Right hindlimb (tissue), 1 donor: ENCODE data around the gene NDOR1.
A peak's percentile ranks its signal among the peaks of the same experiment; 100 is the strongest.

Experiments used
- DNase-seq: peaks from one replicate; pipeline ENCODE4 v3.0.0-alpha.2; 2018

Gene NDOR1

GRCh38 chr9:137245450-137246421 lies 40.2 kb downstream of the NDOR1 start:
- DNase-seq = no peak

DNA sequence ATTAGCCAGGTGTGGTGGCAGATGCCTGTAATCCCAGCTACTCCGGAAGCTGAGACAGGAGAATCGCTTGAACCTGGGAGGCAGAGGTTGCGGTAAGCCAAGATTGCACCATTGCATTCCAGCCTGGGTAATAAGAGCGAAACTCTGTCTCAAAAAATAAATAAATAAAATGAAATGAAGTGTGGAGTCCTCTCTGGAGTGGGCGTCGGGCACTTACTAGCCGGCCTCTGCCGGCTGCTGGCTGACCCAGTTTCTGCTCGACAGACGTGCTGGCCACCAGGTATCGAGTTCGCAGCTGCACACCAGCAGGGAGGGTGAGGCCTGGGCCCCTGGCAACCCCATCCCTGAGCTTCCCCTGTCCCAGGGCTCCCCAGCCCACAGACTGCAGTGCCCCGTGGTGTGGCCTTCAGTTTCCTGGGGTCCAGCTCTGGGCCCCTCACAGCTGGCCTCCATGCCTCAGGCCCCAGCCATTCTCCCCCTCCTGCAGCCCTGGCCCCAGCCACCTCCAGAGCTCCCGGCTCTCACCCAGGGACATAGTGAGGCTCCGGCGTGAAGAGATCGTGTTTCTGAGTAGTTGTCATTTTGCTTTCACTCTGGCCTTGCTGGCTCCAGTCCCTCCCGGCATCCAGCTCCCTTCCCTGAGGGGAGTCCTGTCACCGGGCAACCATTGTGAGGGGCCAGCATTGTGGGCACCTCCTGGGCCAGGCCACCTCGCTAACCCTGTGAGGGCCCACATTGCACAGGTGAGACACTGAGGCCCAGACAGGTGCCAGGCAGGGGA lies 41.8 kb downstream of the NDOR1 start:
- no peak for DNase-seq

- DNase-seq = no peak
Measured at GRCh38 chr9:137247916-137248175, 42.3 kb downstream of the NDOR1 start.

DNA sequence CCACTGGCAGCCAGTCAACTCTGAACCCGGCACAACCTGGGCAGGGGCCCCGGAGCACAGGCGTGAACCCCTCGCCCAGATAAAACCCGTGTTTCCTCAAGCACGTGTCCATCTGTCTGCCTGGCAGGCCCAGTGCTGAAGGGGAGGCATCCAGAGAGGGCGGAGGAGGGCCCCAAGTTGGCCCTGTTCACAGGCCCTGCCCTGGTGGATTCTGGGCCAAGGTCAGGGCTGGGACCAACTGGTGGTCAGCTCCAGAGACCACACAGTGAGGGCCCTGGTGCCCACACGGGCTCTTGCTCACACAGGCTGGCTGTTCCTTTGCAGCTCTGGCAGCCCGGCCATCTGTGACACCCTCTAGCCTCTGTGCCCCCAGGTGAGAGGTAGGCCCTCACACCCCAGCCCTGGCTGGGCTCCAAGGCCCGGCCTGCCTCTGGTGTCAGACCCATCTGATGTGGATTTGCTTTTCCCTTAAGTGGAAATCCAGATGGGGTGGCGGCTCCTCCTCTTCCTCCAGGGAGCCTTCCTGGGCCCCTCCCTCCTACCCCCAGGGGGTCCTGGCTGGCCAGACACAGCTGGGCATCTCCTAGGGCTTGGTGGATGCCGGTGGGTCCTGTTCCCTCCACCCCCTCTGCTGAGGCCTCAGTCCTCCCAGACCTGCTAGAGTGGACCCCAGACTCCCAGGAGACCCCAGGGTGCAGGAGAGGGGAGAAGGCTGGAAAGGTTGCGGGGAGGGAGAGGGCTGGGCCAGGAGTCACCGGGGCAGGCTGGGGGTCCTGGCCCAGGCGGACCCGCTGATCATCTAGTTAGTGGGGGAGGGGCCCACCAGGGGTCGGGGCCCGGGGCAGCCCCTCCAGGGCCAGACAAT lies 45.1 kb downstream of the NDOR1 start:
- no peak for DNase-seq

DNA sequence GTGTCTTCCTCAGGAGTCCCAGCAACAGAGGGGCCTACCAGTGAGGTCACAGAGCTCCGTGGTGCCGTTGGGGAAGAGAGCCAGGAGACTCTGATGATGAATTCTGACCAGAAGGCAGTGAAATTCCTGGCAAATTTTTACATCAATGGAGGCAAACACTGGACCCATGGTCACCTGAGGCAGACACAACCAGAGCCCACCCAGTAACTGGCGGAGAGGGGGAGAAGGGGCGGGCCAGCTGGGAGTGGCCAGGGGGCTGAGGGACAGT lies 45.6 kb downstream of the NDOR1 start, which contains the start of gene STPG3:
Gene STPG3 (plus strand): TSS at position 93 of the 268 bp plus-strand sequence. CDS start 1 bp downstream, at position 94.
- DNase-seq = no peak

- DNase-seq = no peak
Measured at GRCh38 chr9:137251490-137252268, 46.2 kb downstream of the NDOR1 start.

DNA sequence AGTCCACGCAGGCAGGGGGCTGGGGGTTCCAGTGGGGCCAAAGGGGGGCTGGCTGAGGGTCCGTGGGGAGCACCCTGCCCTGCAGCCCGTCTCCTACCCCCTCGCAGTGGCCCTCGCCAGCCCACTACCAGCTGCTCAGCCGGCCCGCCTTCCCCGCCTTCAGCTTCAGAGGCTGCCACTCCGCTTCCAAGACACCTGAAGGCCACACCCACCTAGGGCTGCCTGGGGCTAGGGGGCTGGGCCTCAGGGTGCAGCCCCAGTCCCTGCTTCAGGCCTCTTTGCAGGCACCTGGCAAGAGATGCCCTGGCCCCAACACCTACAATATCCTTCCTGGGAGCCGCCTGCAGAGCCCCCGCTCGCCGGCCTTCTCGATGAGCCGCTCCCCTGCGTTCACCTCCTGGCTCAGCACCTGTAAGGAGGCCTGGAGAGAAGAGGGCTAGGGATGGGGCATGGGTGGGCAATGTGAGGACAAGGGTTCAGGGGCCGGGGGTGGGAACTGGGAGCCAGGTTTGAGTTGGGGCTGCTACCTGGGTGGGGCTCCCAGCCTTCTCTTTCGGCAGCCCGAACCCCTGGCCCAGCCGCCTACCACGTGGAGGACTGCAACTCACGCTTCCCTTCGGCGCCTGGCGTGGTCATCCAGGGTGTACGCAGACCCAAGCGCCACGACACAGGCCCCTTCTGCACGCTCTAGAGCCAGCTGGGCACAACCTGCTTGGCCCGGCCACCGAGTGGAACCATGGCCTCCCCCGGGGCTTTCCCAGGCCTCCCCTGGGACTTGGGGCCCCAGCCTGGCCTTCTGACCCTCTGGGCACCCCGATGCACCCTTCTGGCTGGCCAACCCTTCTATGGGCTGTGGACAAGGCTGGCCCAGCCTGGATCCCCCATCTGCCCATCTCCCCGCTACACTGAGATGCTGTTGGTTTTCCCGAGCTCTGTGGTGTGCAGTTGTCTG lies 47.3 kb downstream of the NDOR1 start:
- no peak for DNase-seq

GRCh38 chr9:137253717-137254623 lies 48.5 kb downstream of the NDOR1 start:
- DNase-seq = no peak

GRCh38 chr9:137254624-137255447 lies 49.3 kb downstream of the NDOR1 start, which contains the start of gene NELFB:
TSS of gene NELFB (plus strand) at chr9:137255327.
- DNase-seq = peak; percentile 96

DNA sequence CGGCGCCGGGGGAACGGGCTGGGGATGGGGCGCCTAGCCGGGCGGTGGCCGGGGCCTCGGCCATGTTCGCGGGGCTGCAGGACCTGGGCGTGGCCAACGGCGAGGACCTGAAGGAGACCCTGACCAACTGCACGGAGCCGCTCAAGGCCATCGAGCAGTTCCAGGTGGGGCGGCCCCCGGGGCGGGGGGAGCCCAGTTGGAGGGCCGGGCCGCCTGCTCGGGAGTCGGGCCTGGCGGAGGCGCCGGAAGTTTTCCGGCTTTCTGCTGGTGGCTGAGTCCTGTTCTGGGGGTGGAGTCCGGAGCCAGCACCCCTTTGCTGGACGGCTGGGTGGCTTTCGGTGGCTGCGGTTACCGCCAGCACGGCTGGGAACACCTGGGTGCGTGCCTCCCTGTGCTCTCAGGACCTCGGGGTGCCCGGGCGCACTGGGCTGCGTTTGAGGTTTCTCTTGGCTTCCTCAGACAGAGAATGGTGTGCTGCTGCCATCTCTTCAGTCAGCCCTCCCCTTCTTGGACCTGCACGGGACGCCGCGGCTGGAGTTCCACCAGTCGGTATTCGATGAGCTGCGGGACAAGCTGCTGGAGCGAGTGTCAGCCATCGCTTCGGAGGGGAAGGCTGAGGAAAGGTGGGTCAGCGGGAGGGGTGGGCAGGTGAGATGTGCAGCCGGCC lies 50.1 kb downstream of the NDOR1 start:
- DNase-seq = no peak

- no peak for DNase-seq
Measured at GRCh38 chr9:137256362-137256761, 50.9 kb downstream of the NDOR1 start.

- no peak for DNase-seq
Measured at GRCh38 chr9:137256856-137257255, 51.4 kb downstream of the NDOR1 start.

- DNase-seq = peak; percentile 45
Measured at GRCh38 chr9:137262173-137262908, 56.8 kb downstream of the NDOR1 start.

- DNase-seq = no peak
Measured at GRCh38 chr9:137262909-137263285, 57.4 kb downstream of the NDOR1 start.

DNA sequence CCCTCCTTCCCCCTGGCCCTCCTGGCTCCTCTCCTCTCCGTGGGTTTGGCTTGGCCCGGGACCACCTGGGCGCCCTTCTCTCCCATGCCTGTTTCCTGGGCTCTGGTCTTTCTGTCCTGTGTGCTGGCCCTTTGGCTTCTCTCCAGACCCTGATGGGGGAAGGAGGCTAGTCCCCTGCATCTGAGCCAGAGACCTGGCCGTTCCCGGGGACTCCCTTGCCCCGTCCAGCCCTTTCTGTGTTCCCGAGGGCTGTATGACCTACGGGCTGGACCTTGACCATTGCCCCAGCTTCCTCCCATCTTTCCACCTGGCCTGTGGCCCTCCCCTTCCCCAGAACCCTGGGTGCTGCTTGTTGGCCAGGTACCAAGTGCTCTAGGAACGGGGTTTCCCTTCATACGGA lies 58.0 kb downstream of the NDOR1 start:
- DNase-seq = peak; percentile 15

DNA sequence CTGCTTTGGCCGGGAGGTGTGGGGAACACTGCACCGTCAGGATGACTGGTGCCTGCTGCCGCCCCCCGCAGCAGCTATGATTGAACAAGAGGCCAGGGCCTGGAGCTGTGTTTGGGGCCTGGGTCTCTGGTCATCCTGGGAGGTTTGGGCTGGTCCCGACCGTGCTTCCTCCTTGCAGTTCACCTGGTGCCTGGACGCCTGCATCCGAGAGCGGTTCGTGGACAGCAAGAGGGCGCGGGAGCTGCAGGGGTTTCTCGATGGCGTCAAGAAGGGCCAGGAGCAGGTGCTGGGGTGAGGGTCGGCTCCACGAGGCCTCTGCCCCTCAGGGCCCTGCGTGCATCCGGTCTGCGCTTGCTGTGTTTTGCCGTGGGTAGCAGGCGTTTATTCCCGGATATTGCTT lies 58.6 kb downstream of the NDOR1 start:
- no peak for DNase-seq

- DNase-seq = peak; percentile 14
Measured at GRCh38 chr9:137265496-137266161, 60.1 kb downstream of the NDOR1 start.
